ENCODE data around the gene KLLN. TPM values are rescaled to one million over a fixed set of nuclear protein-coding genes. Genes with fewer than 3 reads are reported as not detected.
A peak's percentile ranks its signal among the peaks of the same experiment; 100 is the strongest.
"Not testable (repeated sequence)": the region's sequence is repeated elsewhere in the genome, so short reads cannot be mapped to it uniquely, and the experiment has no call there.

KLLN gene
- total RNA-seq, 1 experiment from 2014 or later, result 0.15 TPM

DNA sequence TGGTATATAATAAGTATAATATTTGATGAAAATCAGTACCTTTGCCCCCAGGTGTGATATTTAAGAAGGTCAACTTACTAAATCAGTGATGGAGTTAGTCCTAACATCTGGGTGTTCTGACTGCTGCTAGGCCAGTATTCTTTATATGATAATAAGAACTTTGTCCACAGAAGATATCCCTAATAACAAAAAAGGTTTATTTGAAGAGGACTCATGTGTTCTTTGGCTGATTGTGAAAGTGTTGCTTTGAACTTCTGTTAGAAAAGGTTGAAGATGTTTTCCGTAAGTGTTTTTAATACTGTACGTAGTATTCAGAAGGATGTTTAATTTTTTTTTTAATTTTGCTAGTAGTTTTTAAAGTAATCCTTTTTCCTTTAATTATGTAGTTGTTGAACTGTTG, 10.3 kb upstream of the KLLN start:
- DNase-seq (no peak), ATAC-seq (no peak)
- intact Hi-C loops (cut with micrococcal nuclease), result no loop called here
- no peak overlapping the region for H3K4me2 ChIP-seq (ENCODE audit: low read length)
- H3K4me3 ChIP-seq (ENCODE audit: low read length), result no peak overlapping the region
- no peaks in the 10 kb centered on the region for H3K9me3 ChIP-seq (ENCODE audit: low read length)
- peaks cover under 1% of the 10 kb centered on the region; the same call in 1 of the 2 replicates for H4K20me1 ChIP-seq (ENCODE audit: low read length)
- no TSS peak for BruUV-seq (replicated peaks)
- no peak overlapping the region for H2AFZ ChIP-seq (ENCODE audit: low read length)
- POLR2A ChIA-PET (ENCODE audit: unreplicated experiment), result no interaction called here
- no peaks in the 10 kb centered on the region for H3K27me3 ChIP-seq (ENCODE audit: low read length)
- H3K9me2 ChIP-seq (replicated peaks; ENCODE audit: low read length), result no peaks in the 10 kb centered on the region
- H3K9ac ChIP-seq (ENCODE audit: low read length), result no peak overlapping the region
- 0 out of 2 replicates have a peak, but pooled peaks cover 3% of the 10 kb centered on the region for H3K36me3 ChIP-seq (ENCODE audit: low read depth, low read length)
- H3K27ac ChIP-seq (ENCODE audit: low read length), result no peak overlapping the region
- peaks cover 93% of the 10 kb centered on the region for H3K79me2 ChIP-seq (ENCODE audit: low read length)
- CTCF ChIA-PET, result no interaction called here
- no peaks in the 10 kb centered on the region for H3F3A ChIP-seq (ENCODE audit: low read length, unreplicated experiment)
- H3K4me1 ChIP-seq (ENCODE audit: insufficient read depth, low read length), result 0 out of 2 replicates have a peak, but pooled peaks cover 10% of the 10 kb centered on the region
- TF ChIP-seq EZH2 (IDR thresholded peaks at IDR 0.05; ENCODE audit: low read length, unreplicated experiment), result no peak
- no peak for TF ChIP-seq EZH2phosphoT487 (IDR thresholded peaks at IDR 0.05; ENCODE audit: borderline replicate concordance, low read length)
- TF ChIP-seq, protein P1, sequence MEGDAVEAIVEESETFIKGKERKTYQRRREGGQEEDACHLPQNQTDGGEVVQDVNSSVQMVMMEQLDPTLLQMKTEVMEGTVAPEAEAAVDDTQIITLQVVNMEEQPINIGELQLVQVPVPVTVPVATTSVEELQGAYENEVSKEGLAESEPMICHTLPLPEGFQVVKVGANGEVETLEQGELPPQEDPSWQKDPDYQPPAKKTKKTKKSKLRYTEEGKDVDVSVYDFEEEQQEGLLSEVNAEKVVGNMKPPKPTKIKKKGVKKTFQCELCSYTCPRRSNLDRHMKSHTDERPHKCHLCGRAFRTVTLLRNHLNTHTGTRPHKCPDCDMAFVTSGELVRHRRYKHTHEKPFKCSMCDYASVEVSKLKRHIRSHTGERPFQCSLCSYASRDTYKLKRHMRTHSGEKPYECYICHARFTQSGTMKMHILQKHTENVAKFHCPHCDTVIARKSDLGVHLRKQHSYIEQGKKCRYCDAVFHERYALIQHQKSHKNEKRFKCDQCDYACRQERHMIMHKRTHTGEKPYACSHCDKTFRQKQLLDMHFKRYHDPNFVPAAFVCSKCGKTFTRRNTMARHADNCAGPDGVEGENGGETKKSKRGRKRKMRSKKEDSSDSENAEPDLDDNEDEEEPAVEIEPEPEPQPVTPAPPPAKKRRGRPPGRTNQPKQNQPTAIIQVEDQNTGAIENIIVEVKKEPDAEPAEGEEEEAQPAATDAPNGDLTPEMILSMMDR (conservative IDR thresholded peaks at IDR 0.05; ENCODE audit: low read depth, low read length), result no peak

DNA sequence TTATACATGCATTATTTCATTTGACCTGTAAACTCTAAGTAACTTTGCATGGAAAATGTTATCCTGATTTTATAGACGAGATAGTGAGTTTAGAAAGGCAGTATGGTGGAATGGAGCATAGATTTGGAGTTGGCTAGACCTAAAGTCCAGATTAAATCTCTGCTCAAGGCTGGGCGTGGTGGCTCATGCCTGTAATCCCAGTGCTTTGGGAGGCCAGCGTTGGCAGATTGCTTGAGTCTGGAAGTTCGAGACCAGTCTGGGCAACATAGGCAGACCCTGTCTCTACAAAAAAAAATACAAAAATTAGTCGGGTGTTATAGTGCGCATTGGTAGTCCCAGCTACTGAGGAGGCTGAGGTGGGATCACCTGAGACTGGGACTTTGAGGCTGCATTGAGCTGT, 9.5 kb upstream of the KLLN start:
- Histone ChIP-seq H3K9ac (ENCODE audit: low read length) (no peak overlapping the region), H3K36me3 (ENCODE audit: low read depth, low read length) (no peaks in the 10 kb centered on the region), H3K9me3 (ENCODE audit: low read length) (no peaks in the 10 kb centered on the region), H3F3A (ENCODE audit: low read length, unreplicated experiment) (no peaks in the 10 kb centered on the region), H3K9me2 (replicated peaks; ENCODE audit: low read length) (no peaks in the 10 kb centered on the region), H3K4me2 (ENCODE audit: low read length) (no peak overlapping the region), H3K27me3 (ENCODE audit: low read length) (no peaks in the 10 kb centered on the region), H4K20me1 (ENCODE audit: low read length) (peaks cover 7% of the 10 kb centered on the region), H2AFZ (ENCODE audit: low read length) (no peak overlapping the region), H3K79me2 (ENCODE audit: low read length) (peaks cover 97% of the 10 kb centered on the region), H3K27ac (ENCODE audit: low read length) (no peak overlapping the region), H3K4me3 (ENCODE audit: low read length) (no peak overlapping the region), H3K4me1 (ENCODE audit: insufficient read depth, low read length) (peaks cover 18% of the 10 kb centered on the region; the same call in 1 of the 2 replicates)
- TF ChIP-seq, protein P1 (conservative IDR thresholded peaks at IDR 0.05; ENCODE audit: low read depth, low read length), result no peak
- TF ChIP-seq EZH2 (IDR thresholded peaks at IDR 0.05; ENCODE audit: low read length, unreplicated experiment), result no peak
- no peak for TF ChIP-seq EZH2phosphoT487 (IDR thresholded peaks at IDR 0.05; ENCODE audit: borderline replicate concordance, low read length)
- ChIA-PET POLR2A (ENCODE audit: unreplicated experiment) (interaction anchor here (0.6 kb wide), 1 partner anchor 9 kb away, joined by 9 read pairs; no protein-coding TSS in a partner anchor), CTCF (no interaction called here)
- intact Hi-C loops (cut with micrococcal nuclease), result no loop called here
- ATAC-seq (no peak), DNase-seq (no peak)
- no TSS peak for BruUV-seq (replicated peaks)

DNA sequence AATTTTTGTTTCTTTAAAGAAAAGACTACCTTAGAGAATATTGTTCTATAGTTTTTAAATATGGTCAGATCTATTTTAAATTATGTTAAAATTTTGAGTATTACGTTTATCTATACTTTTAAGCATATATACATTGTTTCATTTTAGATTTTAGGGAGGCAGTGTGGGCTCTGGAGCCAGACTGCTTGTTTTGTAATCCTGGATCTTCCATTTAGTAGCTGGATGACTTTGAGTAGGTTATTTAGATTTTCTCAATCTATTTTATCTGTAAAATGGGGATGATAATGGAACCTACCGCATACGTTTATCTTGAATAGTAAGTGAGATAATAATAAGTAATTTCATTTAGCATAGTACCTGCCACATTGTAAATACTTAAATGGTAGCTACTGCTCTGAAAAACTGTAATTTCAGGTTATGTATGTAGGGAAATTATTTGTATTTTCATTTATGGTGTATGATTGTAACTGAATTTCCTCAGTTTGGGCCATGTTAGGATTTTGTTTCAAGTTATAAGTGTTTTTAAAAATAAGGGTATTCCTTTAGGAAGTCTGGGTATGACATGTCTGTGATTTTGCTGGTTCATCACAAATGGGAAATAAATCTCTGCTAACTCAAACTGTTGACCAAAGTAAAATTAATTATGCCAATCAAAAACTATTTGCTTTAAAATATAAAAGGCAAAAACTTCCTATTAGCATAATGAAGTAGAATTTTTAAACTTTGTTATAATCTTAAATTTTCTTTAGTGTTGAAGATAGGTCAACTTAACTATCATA, 6.6 kb upstream of the KLLN start:
- DNase-seq (no peak), ATAC-seq (no peak)
- Histone ChIP-seq H3K79me2 (ENCODE audit: low read length) (peaks cover 99% of the 10 kb centered on the region), H3K27me3 (ENCODE audit: low read length) (no peaks in the 10 kb centered on the region), H3K4me2 (ENCODE audit: low read length) (peak overlapping the region; percentile 26; the same call in 1 of the 2 replicates), H3K36me3 (ENCODE audit: low read depth, low read length) (no peaks in the 10 kb centered on the region), H3K9me2 (replicated peaks; ENCODE audit: low read length) (no peaks in the 10 kb centered on the region), H2AFZ (ENCODE audit: low read length) (no peak overlapping the region), H3K27ac (ENCODE audit: low read length) (no peak overlapping the region), H3K4me3 (ENCODE audit: low read length) (no peak overlapping the region), H3K9ac (ENCODE audit: low read length) (no peak overlapping the region), H3F3A (ENCODE audit: low read length, unreplicated experiment) (no peaks in the 10 kb centered on the region), H3K9me3 (ENCODE audit: low read length) (no peaks in the 10 kb centered on the region), H3K4me1 (ENCODE audit: insufficient read depth, low read length) (peaks cover 18% of the 10 kb centered on the region; the same call in 1 of the 2 replicates), H4K20me1 (ENCODE audit: low read length) (peaks cover 36% of the 10 kb centered on the region)
- no peak for TF ChIP-seq EZH2phosphoT487 (IDR thresholded peaks at IDR 0.05; ENCODE audit: borderline replicate concordance, low read length)
- TF ChIP-seq EZH2 (IDR thresholded peaks at IDR 0.05; ENCODE audit: low read length, unreplicated experiment), result no peak
- TF ChIP-seq, protein P1 (conservative IDR thresholded peaks at IDR 0.05; ENCODE audit: low read depth, low read length), result no peak
- intact Hi-C loops (cut with micrococcal nuclease), result no loop called here
- ChIA-PET CTCF (no interaction called here), POLR2A (ENCODE audit: unreplicated experiment) (no interaction called here)
- no TSS peak for BruUV-seq (replicated peaks)

DNA sequence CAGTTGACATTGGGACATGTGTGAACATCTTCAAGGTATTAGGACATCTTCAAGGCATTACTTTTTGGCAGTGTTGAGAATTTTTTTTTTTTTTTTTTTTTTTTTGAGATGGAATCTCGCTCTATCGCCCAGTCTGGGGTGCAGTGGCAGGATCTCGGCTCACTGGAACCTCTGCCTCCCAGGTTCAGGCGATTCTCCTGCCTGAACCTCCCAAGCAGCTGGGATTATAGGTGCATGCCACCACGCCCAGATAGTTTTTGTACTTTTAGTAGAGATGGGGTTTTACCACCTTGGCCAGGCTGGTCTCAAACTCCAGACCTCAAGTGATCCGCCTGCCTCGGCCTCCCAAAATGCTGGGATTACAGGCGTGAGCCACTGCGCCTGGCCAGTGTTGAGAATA, 5.8 kb upstream of the KLLN start:
- H3K9ac ChIP-seq (ENCODE audit: low read length); BruUV-seq (replicated peaks); H3K9me2 ChIP-seq (replicated peaks; ENCODE audit: low read length); ATAC-seq; H3K27ac ChIP-seq (ENCODE audit: low read length); H3K36me3 ChIP-seq (ENCODE audit: low read depth, low read length); H3F3A ChIP-seq (ENCODE audit: low read length, unreplicated experiment); intact Hi-C loops (cut with micrococcal nuclease); H2AFZ ChIP-seq (ENCODE audit: low read length); POLR2A ChIA-PET (ENCODE audit: unreplicated experiment); H3K9me3 ChIP-seq (ENCODE audit: low read length); H3K27me3 ChIP-seq (ENCODE audit: low read length); CTCF ChIA-PET; DNase-seq: not testable (repeated sequence)
- Histone ChIP-seq H3K79me2 (ENCODE audit: low read length) (peaks cover 99% of the 10 kb centered on the region), H3K4me2 (ENCODE audit: low read length) (peak overlapping the region; percentile 86), H4K20me1 (ENCODE audit: low read length) (peaks cover 43% of the 10 kb centered on the region), H3K4me1 (ENCODE audit: insufficient read depth, low read length) (peaks cover 18% of the 10 kb centered on the region; the same call in 1 of the 2 replicates), H3K4me3 (ENCODE audit: low read length) (peak overlapping the region; percentile 94; the same call in 1 of the 2 replicates)

Measured in PC-3 (cell line).